HS-27A (cell line): ENCODE results near the gene VPS39.
A peak's percentile ranks its signal among the peaks of the same experiment; 100 is the strongest.
"Not testable (repeated sequence)": the region's sequence is repeated elsewhere in the genome, so short reads cannot be mapped to it uniquely, and the experiment has no call there.

Experiments used
- DNase-seq: peaks from one replicate; pipeline ENCODE4 v3.0.0-alpha.2; 2012; ENCODE audit warnings: low read depth, missing footprints

VPS39 gene, protein sequence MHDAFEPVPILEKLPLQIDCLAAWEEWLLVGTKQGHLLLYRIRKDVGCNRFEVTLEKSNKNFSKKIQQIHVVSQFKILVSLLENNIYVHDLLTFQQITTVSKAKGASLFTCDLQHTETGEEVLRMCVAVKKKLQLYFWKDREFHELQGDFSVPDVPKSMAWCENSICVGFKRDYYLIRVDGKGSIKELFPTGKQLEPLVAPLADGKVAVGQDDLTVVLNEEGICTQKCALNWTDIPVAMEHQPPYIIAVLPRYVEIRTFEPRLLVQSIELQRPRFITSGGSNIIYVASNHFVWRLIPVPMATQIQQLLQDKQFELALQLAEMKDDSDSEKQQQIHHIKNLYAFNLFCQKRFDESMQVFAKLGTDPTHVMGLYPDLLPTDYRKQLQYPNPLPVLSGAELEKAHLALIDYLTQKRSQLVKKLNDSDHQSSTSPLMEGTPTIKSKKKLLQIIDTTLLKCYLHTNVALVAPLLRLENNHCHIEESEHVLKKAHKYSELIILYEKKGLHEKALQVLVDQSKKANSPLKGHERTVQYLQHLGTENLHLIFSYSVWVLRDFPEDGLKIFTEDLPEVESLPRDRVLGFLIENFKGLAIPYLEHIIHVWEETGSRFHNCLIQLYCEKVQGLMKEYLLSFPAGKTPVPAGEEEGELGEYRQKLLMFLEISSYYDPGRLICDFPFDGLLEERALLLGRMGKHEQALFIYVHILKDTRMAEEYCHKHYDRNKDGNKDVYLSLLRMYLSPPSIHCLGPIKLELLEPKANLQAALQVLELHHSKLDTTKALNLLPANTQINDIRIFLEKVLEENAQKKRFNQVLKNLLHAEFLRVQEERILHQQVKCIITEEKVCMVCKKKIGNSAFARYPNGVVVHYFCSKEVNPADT

DNA sequence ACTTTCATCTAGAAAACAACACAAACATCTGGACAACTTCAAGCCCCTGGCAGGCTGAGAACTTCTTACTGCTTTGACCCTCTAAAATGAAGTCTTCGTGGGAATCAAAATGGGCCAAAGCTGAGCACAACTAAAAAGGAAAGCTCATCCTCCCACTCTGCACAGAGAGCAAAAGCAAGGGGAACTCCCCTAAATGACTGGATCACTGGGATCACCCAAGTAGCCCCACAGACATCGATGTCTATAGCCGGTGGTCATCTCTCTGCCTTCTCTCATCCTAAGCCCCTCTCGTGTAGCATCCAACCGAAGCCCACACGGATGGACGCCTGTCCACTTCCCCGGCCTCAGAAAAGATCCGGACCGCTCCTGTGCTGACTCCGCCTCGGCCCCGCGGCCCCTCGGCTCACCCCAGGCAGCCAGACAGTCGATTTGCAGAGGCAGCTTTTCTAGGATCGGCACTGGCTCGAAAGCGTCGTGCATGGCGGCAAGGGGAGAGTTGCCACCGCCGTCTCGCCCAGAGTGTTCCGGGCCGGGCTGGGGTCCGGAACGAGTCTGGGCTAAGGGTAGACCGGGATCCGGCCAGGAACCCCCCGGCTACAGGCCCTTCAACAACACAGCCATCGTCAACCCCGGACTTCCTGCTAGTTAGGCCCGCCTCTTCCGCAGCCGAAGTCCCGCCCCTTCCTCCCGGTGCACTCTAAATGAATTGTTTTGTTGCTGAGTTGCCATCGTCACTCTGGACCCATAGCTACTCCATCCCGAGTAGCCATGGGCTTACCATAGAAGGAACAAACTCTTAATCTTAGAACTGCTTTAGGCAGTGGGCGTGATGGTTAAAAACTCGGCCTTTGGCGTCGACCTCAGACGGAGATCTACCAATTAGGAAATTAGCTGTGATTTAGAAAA is at the start of gene VPS39:
TSS of gene VPS39 (minus strand) at position 631 of the 906 bp plus-strand sequence. CDS start at position 480, 151 bp downstream.
- DNase-seq: peak; percentile 51

DNA sequence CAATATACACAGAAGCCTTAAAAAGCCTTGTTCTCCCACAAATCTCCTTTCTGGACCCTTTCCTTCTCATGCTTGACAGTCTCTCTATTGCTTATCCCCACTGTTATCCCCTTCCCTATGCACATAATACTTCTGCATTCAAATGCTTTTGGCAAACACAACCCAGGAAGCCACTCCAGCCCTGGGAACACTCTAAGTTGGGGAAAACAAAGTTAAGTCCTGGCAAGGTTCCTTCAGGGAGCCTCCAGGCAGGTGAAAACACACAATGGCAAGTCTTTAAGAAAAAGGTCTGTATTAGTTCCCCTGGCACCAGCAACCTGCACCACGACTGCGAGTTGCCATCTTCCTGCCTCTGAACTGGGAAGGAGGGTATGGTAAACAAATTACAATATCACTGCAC is 45.2 kb upstream of the VPS39 start:
- no peak for DNase-seq

DNA sequence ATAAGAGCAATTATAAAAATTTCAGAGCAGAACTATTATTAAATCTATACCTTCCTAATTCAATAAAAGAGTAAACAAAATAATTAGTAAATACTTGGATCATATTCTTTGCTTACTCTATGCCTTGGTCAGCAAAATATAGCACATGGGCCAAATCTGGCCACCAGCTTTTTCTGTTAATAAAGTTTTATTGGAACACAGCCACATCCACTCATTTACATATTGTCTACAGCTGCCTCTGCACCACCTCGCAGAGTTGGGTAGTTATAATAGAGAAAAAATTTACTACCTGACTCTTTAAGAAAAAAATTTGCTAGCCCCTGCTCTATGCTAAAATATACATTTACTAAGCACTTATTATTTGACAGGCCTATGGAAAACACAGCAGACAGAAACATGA is 32.7 kb upstream of the VPS39 start:
- DNase-seq: no peak

DNA sequence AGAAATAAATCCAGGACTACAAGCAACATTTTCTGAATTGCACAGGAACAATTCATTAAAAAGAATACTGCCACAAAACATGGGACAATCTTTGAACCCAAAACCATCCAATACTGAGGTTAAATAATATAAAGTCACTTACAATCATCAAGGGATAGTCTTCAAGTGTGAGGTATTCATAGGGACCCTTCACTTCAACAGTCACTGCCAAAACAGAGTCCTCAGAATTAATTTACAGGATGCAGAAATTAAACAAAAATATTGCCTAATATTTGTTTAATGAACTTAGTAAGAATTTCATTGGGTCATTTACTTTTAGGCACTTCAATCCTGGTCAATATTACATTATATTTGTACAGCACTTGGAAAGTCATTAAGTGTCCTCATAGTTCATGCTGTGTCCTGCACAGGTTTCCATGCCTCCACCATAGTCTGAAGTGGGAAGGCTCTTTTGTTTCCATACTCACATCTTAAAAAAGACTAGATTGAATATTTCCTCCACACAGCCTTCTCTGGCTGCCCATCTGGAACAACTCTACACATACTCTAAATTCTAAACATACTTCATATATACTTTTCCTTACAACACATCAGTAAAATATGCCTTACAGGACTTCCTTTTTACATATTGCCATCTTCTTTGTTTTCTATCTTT is 31.6 kb upstream of the VPS39 start:
- no peak for DNase-seq

DNA sequence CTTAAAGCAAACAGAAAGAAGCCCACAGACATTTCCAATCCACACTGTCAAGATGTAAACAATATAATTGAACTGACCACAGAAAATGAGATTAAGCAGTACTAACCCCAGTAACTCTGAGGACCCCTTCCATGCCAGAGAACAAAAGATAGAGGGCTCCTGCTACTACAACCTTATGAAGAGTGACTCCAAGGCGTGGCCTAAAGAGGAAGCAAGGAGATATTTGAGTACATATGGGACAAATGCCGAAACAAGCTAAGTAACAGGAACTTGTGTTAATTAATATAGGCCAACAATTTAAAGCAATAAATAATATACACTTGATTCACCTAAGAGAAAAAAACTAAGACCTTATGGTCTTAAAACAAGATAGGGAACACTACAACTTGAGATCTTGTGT is 25.0 kb upstream of the VPS39 start:
- no peak for DNase-seq

DNA sequence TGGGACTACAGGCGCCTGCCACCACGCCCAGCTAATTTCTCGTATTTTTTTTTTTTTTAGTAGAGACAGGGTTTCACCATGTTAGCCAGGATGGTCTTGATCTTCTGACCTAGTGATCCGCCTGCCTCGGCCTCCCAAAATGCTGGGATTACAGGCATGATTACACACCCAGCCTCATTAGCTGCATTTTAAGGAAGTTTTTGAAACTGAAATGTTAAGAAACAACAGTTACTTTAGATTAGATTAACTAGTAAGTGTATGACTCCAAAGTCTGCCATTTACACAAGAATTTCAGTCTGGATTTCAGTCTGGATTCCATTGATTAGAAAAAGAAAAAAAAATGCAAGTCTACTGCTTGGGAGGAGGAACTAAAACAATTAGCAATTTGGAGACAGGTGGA is 24.5 kb upstream of the VPS39 start:
- DNase-seq: no peak

DNA sequence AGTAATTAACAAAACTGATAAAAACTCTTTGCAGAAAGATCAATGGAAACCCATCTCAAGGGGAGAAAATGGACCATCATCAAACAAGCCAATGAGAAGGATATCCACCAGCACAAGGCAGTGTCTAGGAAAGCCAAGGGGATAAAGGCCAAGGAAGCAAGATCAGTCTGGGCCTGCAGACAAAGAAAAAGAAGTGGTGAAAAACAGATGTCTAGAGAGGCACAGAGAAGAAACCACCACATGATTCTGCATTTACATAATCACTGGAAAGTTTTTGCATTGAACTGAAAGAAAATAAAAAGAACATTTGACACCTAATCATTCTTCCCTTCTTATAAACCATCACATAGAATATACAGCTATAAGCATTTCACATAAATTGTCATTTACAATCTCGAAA is 23.0 kb upstream of the VPS39 start:
- DNase-seq: no peak

DNA sequence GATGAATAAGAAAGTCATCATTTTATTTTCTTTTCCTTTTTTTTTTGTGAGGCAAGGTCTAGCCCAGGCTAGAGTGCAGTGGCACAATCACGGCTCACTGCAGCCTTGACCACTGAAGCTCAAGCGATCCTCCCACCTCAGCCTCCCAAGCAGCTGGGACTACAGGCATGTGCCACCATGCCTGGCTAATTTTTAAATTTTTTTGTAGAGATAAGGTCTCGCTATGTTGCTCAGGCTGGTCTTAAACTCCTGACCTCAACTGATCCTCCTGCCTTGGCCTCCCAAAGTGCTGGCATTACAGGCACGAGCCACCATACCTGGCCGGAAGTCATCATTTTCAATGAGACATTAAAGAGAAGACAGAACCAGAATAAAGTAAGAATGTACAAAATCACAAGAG is 20.9 kb upstream of the VPS39 start:
- DNase-seq: not testable (repeated sequence)

DNA sequence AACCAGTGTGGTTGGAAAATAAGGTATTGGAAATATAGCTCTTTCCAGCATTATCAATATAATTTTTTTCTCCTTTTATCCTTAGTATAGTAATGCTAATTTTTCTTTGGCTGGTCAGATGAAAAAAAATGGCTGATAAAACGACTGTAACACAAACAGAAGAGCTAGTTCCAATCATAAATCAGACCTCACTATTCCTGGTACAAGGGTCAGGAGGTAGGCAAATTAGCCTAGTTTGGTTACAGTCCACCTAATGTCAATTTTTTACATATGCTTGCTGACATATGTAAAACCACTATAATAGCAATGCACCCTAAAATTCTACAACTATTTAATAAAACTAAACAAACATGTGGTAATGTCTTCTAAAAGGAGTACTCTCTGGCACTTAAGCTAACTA is 19.9 kb upstream of the VPS39 start:
- DNase-seq: no peak

DNA sequence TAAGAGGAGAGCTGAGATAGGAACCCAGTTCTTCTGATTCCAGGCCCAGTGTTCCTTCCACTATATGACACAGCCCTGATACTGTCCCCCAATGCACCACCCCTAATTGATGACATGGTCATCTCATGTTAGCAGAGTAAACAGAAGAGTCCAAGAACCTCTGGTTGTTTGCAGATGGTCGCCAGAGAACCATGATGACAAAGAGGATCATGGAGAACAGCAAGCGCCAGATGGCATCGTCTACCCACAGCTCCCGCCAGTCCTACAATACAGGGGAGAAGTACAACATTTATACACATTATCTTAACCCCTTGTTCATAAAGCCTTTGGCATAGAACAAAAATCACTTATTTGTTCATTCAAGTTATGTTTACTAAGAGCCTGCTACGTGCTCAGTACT is 18.5 kb upstream of the VPS39 start:
- no peak for DNase-seq

DNA sequence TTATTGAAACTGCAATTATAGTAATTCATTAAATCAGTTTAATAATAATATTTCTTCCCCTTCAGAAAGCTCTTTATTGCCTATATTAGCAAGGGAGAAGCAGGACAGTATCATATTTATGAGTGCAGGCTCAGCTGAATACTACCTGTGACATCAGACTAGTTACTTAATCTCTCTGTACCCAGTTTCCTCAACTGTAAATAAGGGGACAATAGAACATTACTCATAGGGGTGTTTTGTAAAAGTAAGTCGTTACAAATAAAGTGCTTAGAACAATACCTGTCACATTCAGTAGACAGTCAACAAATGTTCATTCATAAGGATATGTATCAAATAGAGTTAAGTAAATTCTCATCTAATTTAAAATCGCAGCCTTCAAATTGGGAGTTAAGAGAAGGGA is 12.1 kb upstream of the VPS39 start:
- no peak for DNase-seq

DNA sequence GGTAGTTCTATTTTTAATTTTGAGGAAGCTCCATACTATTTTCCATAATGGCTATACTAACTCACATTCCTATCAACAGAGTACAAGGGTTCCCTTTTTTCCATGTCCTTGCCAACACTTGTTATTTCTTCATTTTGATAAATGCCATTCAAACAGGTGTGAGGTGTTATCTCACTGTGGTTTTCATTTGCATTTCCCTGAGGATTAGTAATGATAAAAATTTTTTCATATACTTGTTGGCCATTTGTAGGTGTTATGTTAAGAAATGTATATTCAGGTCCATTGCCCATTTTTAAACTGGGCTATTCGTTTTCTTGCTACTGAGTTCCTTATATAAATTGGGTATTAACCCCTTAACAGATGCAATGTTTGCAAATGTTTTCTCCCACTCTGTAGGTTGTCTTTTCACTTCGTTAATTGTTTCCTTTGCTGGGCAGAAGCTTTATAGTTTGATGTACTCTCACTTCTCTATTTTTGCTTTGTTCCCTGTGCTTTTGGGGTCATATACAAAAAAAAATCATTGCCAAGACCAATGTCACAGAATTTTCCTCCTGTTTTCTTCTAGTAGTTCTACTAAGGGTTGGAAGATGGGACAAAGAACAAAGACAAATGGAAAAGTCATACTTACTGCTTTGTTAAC is 11.0 kb upstream of the VPS39 start:
- no peak for DNase-seq

DNA sequence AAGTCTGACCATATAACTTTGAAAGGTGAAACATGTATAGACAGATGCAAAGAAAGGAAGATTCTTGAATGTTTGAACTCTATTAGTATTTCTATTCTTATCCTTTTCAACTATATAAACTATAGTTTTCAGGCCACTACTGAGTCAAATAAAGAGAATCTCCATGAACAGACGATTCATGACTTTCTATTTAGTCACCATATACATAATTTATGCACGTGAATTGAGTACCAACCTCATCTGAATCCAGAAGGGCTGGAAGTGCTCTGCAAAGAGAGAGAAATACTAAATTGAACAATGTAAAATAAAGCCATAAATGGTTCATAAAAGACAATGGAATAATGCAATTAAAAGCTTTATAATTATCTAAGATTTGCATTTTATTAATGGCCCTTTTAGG is 9.5 kb upstream of the VPS39 start:
- DNase-seq: no peak

DNA sequence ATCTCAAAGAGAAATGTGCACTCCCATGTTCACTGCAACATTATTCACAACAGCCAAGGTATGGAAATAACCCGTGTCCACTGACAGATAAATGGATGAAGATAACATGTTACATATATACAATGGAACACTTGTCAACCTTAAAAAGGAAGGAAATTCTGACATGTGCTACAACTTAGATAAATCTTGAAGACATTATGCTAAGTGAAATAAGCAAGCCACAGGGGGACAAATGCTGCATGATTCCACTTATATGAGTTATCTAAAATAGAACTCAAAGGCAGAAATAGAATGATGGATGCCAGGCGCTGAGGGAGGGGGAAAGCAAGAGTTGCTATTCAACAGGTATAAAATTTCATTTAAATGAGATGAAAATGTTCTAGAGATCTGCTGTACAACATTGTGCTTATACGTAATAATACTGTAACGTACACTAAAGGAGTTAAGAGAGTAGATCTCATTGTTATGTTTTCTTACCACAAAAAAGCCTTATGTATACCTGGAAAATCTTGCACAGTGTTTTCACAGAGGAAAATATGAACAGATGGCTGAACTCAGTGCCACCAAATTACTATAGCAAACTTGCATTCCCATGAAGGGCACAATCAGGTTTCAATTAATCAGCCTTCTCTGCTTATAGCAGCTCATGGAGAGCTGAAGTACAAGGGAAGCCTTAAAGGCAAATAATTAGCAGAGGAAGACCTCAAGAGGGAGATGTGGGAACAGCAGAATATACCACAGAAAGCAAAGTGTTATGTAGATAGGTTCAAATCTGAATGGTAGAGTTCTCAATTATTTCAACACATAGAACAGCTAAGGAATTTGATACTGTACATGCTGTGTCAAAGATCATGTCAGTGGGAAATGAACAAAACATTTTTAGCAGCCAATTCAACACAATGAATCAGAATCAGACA is 8.1 kb upstream of the VPS39 start:
- DNase-seq: no peak

DNA sequence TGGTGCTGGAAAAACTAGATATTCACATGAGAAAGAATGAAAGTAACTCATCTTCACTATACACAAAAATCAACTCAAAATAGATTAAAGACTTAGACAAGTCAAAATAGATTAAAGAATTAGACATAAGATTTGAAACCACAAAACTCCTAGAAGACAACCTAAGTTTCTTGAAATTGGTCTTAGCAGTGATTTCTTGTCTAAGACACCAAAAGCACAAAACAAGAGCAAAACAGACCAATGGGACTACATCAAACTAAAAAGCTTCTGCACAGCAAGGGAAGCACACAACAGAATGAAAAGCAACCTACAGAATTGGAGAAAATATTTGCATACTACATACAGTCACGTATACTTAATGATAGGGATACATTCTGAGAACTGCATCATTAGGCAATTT is 6.5 kb upstream of the VPS39 start:
- DNase-seq: no peak

DNA sequence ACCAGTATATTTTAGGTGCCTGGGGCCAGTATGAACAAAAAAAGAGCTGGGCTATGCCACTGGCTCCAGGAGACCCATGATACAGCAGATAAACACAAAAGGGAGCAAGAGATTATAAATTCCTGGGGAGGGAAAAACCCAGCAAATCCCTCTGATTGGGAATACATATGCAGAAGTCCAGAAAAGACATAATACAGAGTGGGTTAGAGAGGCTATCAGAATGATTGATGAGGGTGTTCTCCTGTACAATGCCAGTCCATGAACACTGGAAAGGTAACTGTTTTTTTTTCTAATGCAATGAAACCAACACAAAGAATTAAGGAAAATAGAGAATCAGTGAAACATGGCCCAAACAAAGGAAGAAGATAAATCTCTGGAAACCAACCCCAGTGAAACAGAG is 5.4 kb upstream of the VPS39 start:
- DNase-seq: no peak

DNA sequence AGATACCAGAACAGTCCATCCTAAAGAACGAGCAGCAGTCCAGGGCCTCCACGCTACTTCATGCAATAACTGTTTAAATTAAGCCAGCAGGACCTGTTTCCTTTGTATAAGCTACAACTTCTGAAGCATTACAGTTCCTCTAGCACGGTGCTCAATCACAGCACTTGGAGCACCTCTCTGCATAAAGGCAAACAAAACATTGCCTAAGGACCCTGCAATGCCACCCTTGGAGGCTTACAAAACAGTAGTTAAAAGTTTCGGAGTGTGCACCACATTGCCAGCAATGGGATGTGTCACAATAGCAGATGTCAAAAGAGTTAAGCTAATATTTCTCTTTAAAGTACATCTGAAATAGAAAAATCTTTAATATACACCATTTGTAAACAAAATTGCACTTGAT is 2.6 kb upstream of the VPS39 start:
- DNase-seq: no peak

DNA sequence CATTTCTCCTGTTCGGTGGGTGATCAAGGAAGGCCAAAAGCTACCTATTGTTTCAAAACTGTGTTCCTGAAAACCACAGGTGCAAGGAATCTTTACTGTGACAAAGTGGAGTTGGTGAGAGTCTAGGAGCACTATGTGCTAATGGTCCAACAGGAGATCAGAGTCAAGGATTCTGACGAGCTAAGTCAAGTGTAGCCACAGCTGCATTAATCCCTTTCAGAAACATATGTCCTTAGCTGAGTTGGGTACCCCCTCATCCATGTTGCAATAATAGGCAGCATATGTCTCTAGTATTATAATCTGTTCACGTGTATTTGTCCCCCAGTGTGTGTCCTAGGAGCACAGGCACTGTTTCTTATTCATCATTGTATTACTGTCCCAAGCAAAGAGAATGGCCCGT is 1.7 kb downstream of the VPS39 start:
- no peak for DNase-seq

DNA sequence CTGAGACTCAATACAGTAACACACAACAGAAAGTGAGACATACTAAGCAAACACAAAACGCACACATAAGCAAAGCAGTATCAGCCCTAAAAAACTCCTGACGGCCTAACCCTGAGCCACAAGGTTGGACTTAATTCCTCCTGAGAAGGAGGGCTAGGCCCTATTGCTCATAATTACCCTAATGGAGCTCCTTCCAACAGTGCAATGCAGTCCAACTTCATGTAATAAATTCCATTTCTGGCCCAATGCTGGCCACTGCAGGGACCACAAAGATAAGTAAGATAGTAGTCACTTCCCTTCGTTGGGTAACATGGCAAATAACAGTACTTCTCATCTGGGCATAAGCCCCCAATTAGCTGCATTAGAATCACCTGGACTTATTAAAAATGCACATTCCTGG is 4.2 kb downstream of the VPS39 start:
- no peak for DNase-seq

DNA sequence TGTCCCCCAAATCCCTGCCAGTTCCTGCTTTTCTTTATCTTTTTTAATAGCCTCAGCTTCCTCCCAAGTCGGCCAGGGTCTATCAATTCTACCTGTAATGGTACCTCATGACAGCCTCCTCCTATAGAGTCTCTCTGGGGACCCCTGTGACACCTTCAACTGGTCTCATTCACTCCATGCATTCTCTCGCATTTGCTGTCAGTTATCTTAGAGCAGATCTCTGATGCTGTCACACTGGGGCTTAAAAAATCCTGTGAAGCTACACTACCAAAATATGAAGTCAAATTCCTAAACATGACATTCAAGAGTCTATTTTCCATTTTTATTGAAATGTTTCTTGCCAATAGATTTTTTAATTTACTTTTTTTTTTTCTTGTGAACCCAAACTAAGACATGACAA is 5.5 kb downstream of the VPS39 start:
- no peak for DNase-seq
